ENCODE results near the gene TRIM47. TPM values are rescaled to one million over a fixed set of nuclear protein-coding genes. Genes with fewer than 3 reads are reported as not detected.

TRIM47 gene
- total RNA-seq, 1 donor from 2014 or later = 3.1 TPM

DNA sequence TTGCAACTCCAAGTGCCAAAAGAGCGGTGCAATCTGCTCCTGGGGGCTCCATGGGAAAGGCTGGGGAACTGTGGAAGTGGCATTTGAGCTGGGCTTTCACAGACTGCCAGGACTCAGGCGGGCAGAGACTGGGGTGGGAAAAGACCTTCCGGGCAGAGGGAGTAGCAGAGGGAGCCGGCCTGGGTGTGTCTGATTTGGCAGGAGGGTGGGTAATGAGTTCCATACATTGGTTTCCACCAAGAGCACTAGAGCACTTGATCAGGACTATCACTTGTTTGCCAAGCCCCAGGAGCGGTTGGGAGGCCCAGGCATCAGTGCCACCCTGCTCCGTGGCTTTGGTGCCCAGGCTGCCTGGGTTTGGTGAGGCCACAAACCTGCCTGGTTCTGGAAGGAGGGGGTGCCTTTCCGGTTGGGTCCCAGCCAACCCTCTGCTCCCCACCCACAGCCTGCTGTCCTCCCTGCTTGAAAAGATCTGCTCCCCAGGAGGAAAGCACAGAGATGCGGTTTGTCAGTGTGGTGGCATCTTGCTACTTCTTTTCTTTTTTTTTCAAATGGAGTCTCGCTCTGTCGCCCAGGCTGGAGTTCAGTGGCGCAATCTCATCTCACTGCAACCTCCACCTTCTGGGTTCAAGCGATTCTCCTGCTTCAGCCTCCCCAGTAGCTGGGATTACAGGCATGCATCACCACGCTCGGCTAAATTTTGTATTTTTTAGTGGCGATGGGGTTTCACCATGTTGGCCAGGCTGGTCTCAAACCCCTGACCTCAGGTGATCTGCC lies 3.5 kb upstream of the TRIM47 start:
- ATAC-seq (ENCODE audit: low read depth) = no peak
- Mint-ChIP-seq H3K9me3 (no peaks in the 10 kb centered on the region), H3K27ac (no peak overlapping the region), H3K4me1 (peaks cover 13% of the 10 kb centered on the region), H3K4me3 (no peak overlapping the region), H3K27me3 (peaks cover 8% of the 10 kb centered on the region), H3K36me3 (ENCODE audit: low read depth) (no peaks in the 10 kb centered on the region)
- no peak for DNase-seq
- ChIA-PET CTCF (no interaction called here), POLR2A (interaction anchor here (0.6 kb wide), 2 partner anchors 17 to 87 kb away, joined by 4 to 5 read pairs; no protein-coding TSS in a partner anchor)
- intact Hi-C loops (cut with micrococcal nuclease) = no loop called here
- TF ChIP-seq, protein P1, sequence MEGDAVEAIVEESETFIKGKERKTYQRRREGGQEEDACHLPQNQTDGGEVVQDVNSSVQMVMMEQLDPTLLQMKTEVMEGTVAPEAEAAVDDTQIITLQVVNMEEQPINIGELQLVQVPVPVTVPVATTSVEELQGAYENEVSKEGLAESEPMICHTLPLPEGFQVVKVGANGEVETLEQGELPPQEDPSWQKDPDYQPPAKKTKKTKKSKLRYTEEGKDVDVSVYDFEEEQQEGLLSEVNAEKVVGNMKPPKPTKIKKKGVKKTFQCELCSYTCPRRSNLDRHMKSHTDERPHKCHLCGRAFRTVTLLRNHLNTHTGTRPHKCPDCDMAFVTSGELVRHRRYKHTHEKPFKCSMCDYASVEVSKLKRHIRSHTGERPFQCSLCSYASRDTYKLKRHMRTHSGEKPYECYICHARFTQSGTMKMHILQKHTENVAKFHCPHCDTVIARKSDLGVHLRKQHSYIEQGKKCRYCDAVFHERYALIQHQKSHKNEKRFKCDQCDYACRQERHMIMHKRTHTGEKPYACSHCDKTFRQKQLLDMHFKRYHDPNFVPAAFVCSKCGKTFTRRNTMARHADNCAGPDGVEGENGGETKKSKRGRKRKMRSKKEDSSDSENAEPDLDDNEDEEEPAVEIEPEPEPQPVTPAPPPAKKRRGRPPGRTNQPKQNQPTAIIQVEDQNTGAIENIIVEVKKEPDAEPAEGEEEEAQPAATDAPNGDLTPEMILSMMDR (IDR thresholded peaks at IDR 0.05) = no peak

DNA sequence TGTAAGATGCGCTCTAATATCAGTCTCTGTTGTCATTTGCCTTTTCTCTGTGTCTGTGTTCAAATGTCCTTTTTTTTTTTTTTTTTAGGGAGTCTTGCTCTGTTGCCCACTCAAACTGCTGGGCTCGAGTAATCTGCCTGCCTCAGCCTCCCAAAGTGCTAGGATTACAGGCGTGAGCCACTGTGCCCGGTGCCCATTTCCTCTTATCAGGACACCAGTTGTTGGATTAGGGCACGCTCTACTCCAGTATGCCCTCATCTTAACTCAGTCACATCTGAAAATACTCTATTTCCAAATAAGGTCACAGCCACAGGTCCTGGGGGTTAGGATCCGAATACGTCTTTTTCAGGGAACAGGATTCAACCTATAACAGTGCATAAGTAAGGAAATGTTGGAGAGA lies 1.9 kb upstream of the TRIM47 start:
- ChIA-PET POLR2A (interaction anchor here (0.6 to 0.7 kb wide), 2 partner anchors 10 to 89 kb away, joined by 3 read pairs; no protein-coding TSS in a partner anchor), CTCF (no interaction called here)
- Mint-ChIP-seq H3K27me3 (peaks cover 8% of the 10 kb centered on the region), H3K4me1 (peaks cover 28% of the 10 kb centered on the region), H3K9me3 (no peaks in the 10 kb centered on the region), H3K27ac (no peak overlapping the region), H3K36me3 (ENCODE audit: low read depth) (no peaks in the 10 kb centered on the region), H3K4me3 (no peak overlapping the region)
- intact Hi-C loops (cut with micrococcal nuclease) = no loop called here
- TF ChIP-seq, protein P1 (IDR thresholded peaks at IDR 0.05) = no peak
- ATAC-seq (ENCODE audit: low read depth) (no peak), DNase-seq (no peak)

DNA sequence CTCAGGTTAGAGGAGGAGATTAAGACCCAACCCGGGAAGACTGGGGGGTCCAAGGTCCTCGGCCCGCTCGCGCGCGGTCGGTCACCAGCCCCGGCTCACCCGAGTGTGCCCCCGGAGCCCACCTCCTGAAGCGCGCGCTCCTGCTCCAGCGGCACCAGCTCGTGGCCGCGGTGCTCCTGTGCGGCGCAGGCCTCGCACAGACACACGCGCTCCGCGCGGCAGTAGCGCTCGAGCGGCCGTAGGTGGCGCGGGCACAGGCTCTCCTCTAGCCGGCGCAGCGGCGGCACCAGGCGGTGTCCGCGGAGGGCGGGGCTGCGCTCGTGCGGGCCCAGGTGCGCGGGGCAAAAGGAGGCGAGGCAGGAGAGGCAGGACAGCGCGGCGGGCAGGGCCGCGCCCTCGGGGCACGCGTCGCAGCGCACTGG lies 618 bp downstream of the TRIM47 start:
- POLR2A ChIA-PET = interaction anchor here (0.5 to 7.1 kb wide), 12 partner anchors 13 to 361 kb away, joined by 3 to 129 read pairs (median 4); partner anchors contain the start of genes TRIM65, TSEN54, UNC13D and UNK
- intact Hi-C loops (cut with micrococcal nuclease) = loop anchor here (1.0 to 5.0 kb wide), 4 partner anchors 13 to 35 kb away; partner anchors contain the start of genes MRPL38, TRIM65 and UNC13D
- TF ChIP-seq, protein P1 (IDR thresholded peaks at IDR 0.05) = no peak
- Mint-ChIP-seq H3K4me1 (peaks cover 28% of the 10 kb centered on the region), H3K4me3 (peak overlapping the region; percentile 82), H3K36me3 (ENCODE audit: low read depth) (no peaks in the 10 kb centered on the region), H3K27me3 (peaks cover 8% of the 10 kb centered on the region), H3K27ac (peak overlapping the region; percentile 79), H3K9me3 (no peaks in the 10 kb centered on the region)
- ATAC-seq (ENCODE audit: low read depth) = peak; percentile 83
- peak; percentile 73 for DNase-seq
- CTCF ChIA-PET = interaction anchor here (0.6 to 4.4 kb wide), 9 partner anchors 17 to 136 kb away, joined by 3 to 34 read pairs (median 4); partner anchors contain the start of genes MRPL38 and WBP2

DNA sequence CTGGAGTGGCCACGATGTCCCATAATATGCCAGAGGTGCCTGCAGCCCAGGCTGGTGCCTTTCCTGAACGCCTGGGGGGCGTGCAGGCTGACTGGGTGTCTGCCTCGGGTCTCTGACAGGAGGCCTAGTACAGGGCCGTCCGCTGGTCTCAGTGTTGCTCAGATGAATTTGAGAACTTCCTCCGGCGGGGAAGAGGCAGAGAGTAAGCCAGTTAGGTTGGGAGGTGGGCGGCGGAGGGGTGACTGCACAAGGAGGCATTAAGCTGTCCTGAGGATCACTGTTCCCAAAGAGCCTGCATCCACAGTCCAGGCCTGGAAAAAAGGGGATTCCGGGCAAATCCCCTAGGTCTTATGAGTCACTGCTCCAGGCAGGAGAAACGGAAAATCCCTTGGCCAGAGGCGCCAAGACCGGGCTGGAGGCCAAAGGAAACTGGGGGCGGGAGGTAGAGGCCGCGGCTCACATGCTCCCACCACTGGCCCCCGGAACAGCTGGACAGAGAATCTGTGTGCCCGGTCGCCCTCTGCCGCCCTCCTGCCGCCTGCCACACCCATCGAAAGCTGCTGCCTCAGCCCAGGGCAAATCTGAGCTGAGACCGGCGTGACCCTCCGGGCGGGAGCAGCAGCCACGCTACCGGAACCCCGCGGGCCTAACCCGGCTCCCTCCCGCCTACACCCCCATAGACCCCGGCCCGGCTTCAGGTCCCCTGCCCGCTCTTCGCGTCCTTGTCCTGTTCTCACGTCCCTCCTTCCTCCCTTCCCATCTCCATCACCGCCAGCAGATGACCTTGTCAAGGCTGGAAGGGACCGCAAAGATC lies 1.2 kb downstream of the TRIM47 start:
- POLR2A ChIA-PET = interaction anchor here (0.5 to 7.1 kb wide), 12 partner anchors 13 to 361 kb away, joined by 3 to 129 read pairs (median 4); partner anchors contain the start of genes TRIM65, TSEN54, UNC13D and UNK
- peak overlapping the region; percentile 79 for H3K27ac Mint-ChIP-seq
- intact Hi-C loops (cut with micrococcal nuclease) = loop anchor here (1.0 to 5.0 kb wide), 5 partner anchors 13 to 35 kb away; partner anchors contain the start of genes MRPL38, TRIM65, UNC13D and WBP2
- H3K36me3 Mint-ChIP-seq (ENCODE audit: low read depth) = no peaks in the 10 kb centered on the region
- TF ChIP-seq, protein P1 (IDR thresholded peaks at IDR 0.05) = no peak
- peak; percentile 19 for ATAC-seq (ENCODE audit: low read depth)
- CTCF ChIA-PET = interaction anchor here (0.6 to 4.4 kb wide), 10 partner anchors 16 to 137 kb away, joined by 3 to 34 read pairs (median 4); partner anchors contain the start of genes MRPL38, TRIM65 and WBP2
- H3K4me3 Mint-ChIP-seq = peak overlapping the region; percentile 82
- no peaks in the 10 kb centered on the region for H3K9me3 Mint-ChIP-seq
- no peak for DNase-seq
- H3K4me1 Mint-ChIP-seq = peaks cover 28% of the 10 kb centered on the region
- H3K27me3 Mint-ChIP-seq = peaks cover 8% of the 10 kb centered on the region
